Activated CD8-positive, alpha-beta T cell treated with anti-CD3 and anti-CD28 coated beads, Interleukin-2, amount 10 ng/mL, durations not matched to agents 7 days and 5 days (primary cell): Measurements from ENCODE around the gene SLC12A8. TPM values are rescaled to one million over a fixed set of nuclear protein-coding genes. Genes with fewer than 3 reads are reported as not detected.

Source experiments
- ATAC-seq: fragments of 150-1000 bp; cut with Tn5 transposase; one replicate; pipeline ENCODE4 v1.10.0; 2021; ENCODE audit warnings: moderate library complexity
- CTCF ChIA-PET: fragments of 350-600 bp; sonication (Branson Sonifier 250); formaldehyde crosslinking; loops from one replicate; lab custom pipeline; 2021; ENCODE audit warnings: antibody characterized with exemption; lab: Charles Lee
- POLR2A ChIA-PET: fragments of 350-600 bp; sonication (Branson Sonifier 250); formaldehyde crosslinking; loops from one replicate; lab custom pipeline; 2021; ENCODE audit warnings: antibody characterized with exemption; lab: Charles Lee
- DNase-seq: peaks from one replicate; pipeline ENCODE4 v3.0.0-alpha.2; 2020
- H3K27ac Mint-ChIP-seq: one replicate; pipeline ENCODE4 v1.8.0; 2021; ENCODE audit warnings: mild to moderate bottlenecking, mixed read lengths
- H3K27me3 Mint-ChIP-seq: one replicate; pipeline ENCODE4 v1.8.0; 2021; ENCODE audit warnings: low read depth, mixed read lengths
- H3K36me3 Mint-ChIP-seq: one replicate; pipeline ENCODE4 v1.8.0; 2021; ENCODE audit warnings: low read depth, mixed read lengths
- H3K4me1 Mint-ChIP-seq: one replicate; pipeline ENCODE4 v1.8.0; 2021; ENCODE audit warnings: low read depth, mixed read lengths
- H3K4me3 Mint-ChIP-seq: one replicate; pipeline ENCODE4 v1.8.0; 2021; ENCODE audit warnings: mild to moderate bottlenecking, mixed read lengths
- H3K9me3 Mint-ChIP-seq: one replicate; pipeline ENCODE4 v1.8.0; 2022; ENCODE audit warnings: mixed read lengths; ENCODE audit not compliant: insufficient read depth
- total RNA-seq, 2 experiments: library from RNA; stranded (reverse); gene quantifications; one replicate each; pipeline ENCODE4 v1.2.3, GENCODE V29; 2021

SLC12A8 gene
- total RNA-seq, 2 experiments from 2014 or later: 0.45 to 0.50 TPM

- H3K4me3 Mint-ChIP-seq: no peak overlapping the region
- POLR2A ChIA-PET: no interaction called here
- H3K36me3 Mint-ChIP-seq: no peaks in the 10 kb centered on the region
- H3K27ac Mint-ChIP-seq: no peak overlapping the region
- ATAC-seq: no peak
- CTCF ChIA-PET: interaction anchor here (1.5 kb wide), 1 partner anchor 12 kb away, joined by 5 read pairs; no protein-coding TSS in a partner anchor
- H3K27me3 Mint-ChIP-seq: peaks cover 21% of the 10 kb centered on the region
- H3K9me3 Mint-ChIP-seq: no peaks in the 10 kb centered on the region
- peaks cover 4% of the 10 kb centered on the region for H3K4me1 Mint-ChIP-seq
- no peak for DNase-seq
These were observed 50.8 kb downstream of the SLC12A8 start for GRCh38 chr3:125161607-125162219.

- POLR2A ChIA-PET: no interaction called here
These were observed 51.8 kb downstream of the SLC12A8 start for GRCh38 chr3:125160606-125161371.

GRCh38 chr3:125157183-125157582 lies 55.4 kb downstream of the SLC12A8 start:
- H3K27me3 Mint-ChIP-seq: peaks cover 25% of the 10 kb centered on the region
- DNase-seq (no peak), ATAC-seq (no peak)
- H3K4me1 Mint-ChIP-seq: peaks cover 14% of the 10 kb centered on the region
- H3K27ac Mint-ChIP-seq: no peak overlapping the region
- H3K36me3 Mint-ChIP-seq: peaks cover 4% of the 10 kb centered on the region
- H3K9me3 Mint-ChIP-seq: no peaks in the 10 kb centered on the region
- POLR2A ChIA-PET: no interaction called here
- no peak overlapping the region for H3K4me3 Mint-ChIP-seq
- CTCF ChIA-PET: no interaction called here

More at GRCh38 chr3:125160606-125161371, 51.8 kb downstream of the SLC12A8 start:
- no peaks in the 10 kb centered on the region for H3K9me3 Mint-ChIP-seq
- H3K27ac Mint-ChIP-seq: no peak overlapping the region
- no peak overlapping the region for H3K4me3 Mint-ChIP-seq
- H3K4me1 Mint-ChIP-seq: peaks cover 6% of the 10 kb centered on the region
- H3K27me3 Mint-ChIP-seq: peaks cover 29% of the 10 kb centered on the region
- no peaks in the 10 kb centered on the region for H3K36me3 Mint-ChIP-seq
- ATAC-seq: no peak
- DNase-seq: no peak
- CTCF ChIA-PET: interaction anchor here (1.5 kb wide), 1 partner anchor 11 kb away, joined by 5 read pairs; no protein-coding TSS in a partner anchor

GRCh38 chr3:125156456-125156855 lies 56.1 kb downstream of the SLC12A8 start:
- ChIA-PET POLR2A (no interaction called here), CTCF (no interaction called here)
- ATAC-seq (no peak), DNase-seq (no peak)
- peaks cover 4% of the 10 kb centered on the region for H3K36me3 Mint-ChIP-seq
- H3K4me1 Mint-ChIP-seq: peaks cover 14% of the 10 kb centered on the region
- peaks cover 26% of the 10 kb centered on the region for H3K27me3 Mint-ChIP-seq
- no peak overlapping the region for H3K27ac Mint-ChIP-seq
- no peak overlapping the region for H3K4me3 Mint-ChIP-seq
- no peaks in the 10 kb centered on the region for H3K9me3 Mint-ChIP-seq

- DNase-seq (peak; percentile 57), ATAC-seq (peak; percentile 63)
- H3K36me3 Mint-ChIP-seq: peaks cover 4% of the 10 kb centered on the region
- ChIA-PET POLR2A (no interaction called here), CTCF (interaction anchor here (0.6 kb wide), 1 partner anchor 122 kb away, joined by 3 read pairs; no protein-coding TSS in a partner anchor)
- no peaks in the 10 kb centered on the region for H3K9me3 Mint-ChIP-seq
- H3K27ac Mint-ChIP-seq: peak overlapping the region; percentile 64
- peaks cover 22% of the 10 kb centered on the region for H3K4me1 Mint-ChIP-seq
- H3K4me3 Mint-ChIP-seq: peak overlapping the region; percentile 16
- peaks cover 24% of the 10 kb centered on the region for H3K27me3 Mint-ChIP-seq
These were observed 57.7 kb downstream of the SLC12A8 start for GRCh38 chr3:125154800-125155269.

- no peak for DNase-seq
- ChIA-PET CTCF (no interaction called here), POLR2A (no interaction called here)
- ATAC-seq: no peak
- Mint-ChIP-seq H3K27ac (no peak overlapping the region), H3K36me3 (peaks cover 4% of the 10 kb centered on the region), H3K4me1 (peaks cover 29% of the 10 kb centered on the region), H3K4me3 (no peak overlapping the region), H3K9me3 (no peaks in the 10 kb centered on the region), H3K27me3 (peaks cover 27% of the 10 kb centered on the region)
These were observed 58.4 kb downstream of the SLC12A8 start for GRCh38 chr3:125154110-125154509.

- Mint-ChIP-seq H3K27me3 (peaks cover 23% of the 10 kb centered on the region), H3K27ac (no peak overlapping the region), H3K9me3 (no peaks in the 10 kb centered on the region), H3K36me3 (peaks cover 4% of the 10 kb centered on the region), H3K4me1 (peaks cover 41% of the 10 kb centered on the region), H3K4me3 (no peak overlapping the region)
- DNase-seq: no peak
- CTCF ChIA-PET: no interaction called here
- ATAC-seq: no peak
- POLR2A ChIA-PET: no interaction called here
These were observed 59.6 kb downstream of the SLC12A8 start for GRCh38 chr3:125152951-125153350.

GRCh38 chr3:125151916-125152315 lies 60.6 kb downstream of the SLC12A8 start:
- peaks cover 4% of the 10 kb centered on the region for H3K36me3 Mint-ChIP-seq
- H3K27ac Mint-ChIP-seq: no peak overlapping the region
- peaks cover 17% of the 10 kb centered on the region for H3K27me3 Mint-ChIP-seq
- H3K9me3 Mint-ChIP-seq: no peaks in the 10 kb centered on the region
- CTCF ChIA-PET: no interaction called here
- ATAC-seq (no peak), DNase-seq (no peak)
- POLR2A ChIA-PET: no interaction called here
- H3K4me3 Mint-ChIP-seq: no peak overlapping the region
- peaks cover 51% of the 10 kb centered on the region for H3K4me1 Mint-ChIP-seq

- ChIA-PET POLR2A (no interaction called here), CTCF (interaction anchor here (1.6 kb wide), 1 partner anchor 22 kb away, joined by 3 read pairs; no protein-coding TSS in a partner anchor)
- DNase-seq (no peak), ATAC-seq (no peak)
- H3K36me3 Mint-ChIP-seq: peaks cover 4% of the 10 kb centered on the region
- peaks cover 13% of the 10 kb centered on the region for H3K27me3 Mint-ChIP-seq
- H3K4me3 Mint-ChIP-seq: no peak overlapping the region
- H3K27ac Mint-ChIP-seq: no peak overlapping the region
- H3K4me1 Mint-ChIP-seq: peaks cover 56% of the 10 kb centered on the region
- H3K9me3 Mint-ChIP-seq: no peaks in the 10 kb centered on the region
These were observed 61.1 kb downstream of the SLC12A8 start for GRCh38 chr3:125151442-125151817.

GRCh38 chr3:125150525-125151441 lies 61.8 kb downstream of the SLC12A8 start:
- ChIA-PET CTCF (interaction anchor here (0.6 to 1.6 kb wide), 12 partner anchors 10 to 290 kb away, joined by 3 to 5 read pairs (median 4); no protein-coding TSS in a partner anchor), POLR2A (no interaction called here)
- Mint-ChIP-seq H3K4me3 (no peak overlapping the region), H3K9me3 (no peaks in the 10 kb centered on the region), H3K36me3 (peaks cover 4% of the 10 kb centered on the region), H3K27me3 (peaks cover 8% of the 10 kb centered on the region), H3K4me1 (peaks cover 57% of the 10 kb centered on the region), H3K27ac (no peak overlapping the region)
- ATAC-seq (peak; percentile 66), DNase-seq (peak; percentile 71)

- Mint-ChIP-seq H3K36me3 (peaks cover 2% of the 10 kb centered on the region), H3K4me1 (peaks cover 53% of the 10 kb centered on the region), H3K9me3 (no peaks in the 10 kb centered on the region), H3K27ac (no peak overlapping the region), H3K4me3 (no peak overlapping the region), H3K27me3 (peaks cover 12% of the 10 kb centered on the region)
- ATAC-seq (no peak), DNase-seq (no peak)
- ChIA-PET POLR2A (no interaction called here), CTCF (interaction anchor here (1.0 to 1.5 kb wide), 8 partner anchors 8 to 291 kb away, joined by 3 to 5 read pairs (median 4); no protein-coding TSS in a partner anchor)
These were observed 63.1 kb downstream of the SLC12A8 start for GRCh38 chr3:125149462-125149861.
